SK-N-SH (cell line): ENCODE measurements around the gene SLCO4A1. TPM values are rescaled to one million over a fixed set of nuclear protein-coding genes. Genes with fewer than 3 reads are reported as not detected.

Experiments
- CTCF ChIA-PET: fragments of 300-600, 350-600 bp; formaldehyde crosslinking; extraction: SDS; loops from one replicate; lab custom pipeline; 2021; lab: Yijun Ruan, JAX
- POLR2A ChIA-PET: fragments of 350-600 bp; sonication (Branson Sonifier 250); formaldehyde crosslinking; extraction: SDS; loops from one replicate; lab custom pipeline; 2020; ENCODE audit warnings: antibody characterized with exemption, inconsistent platforms; lab: Yijun Ruan, JAX
- DNase-seq: peaks from one replicate; pipeline ENCODE4 v3.0.0; 2012
- H2AFZ ChIP-seq: fragments of 200-600 bp; sonication (generic); 2 replicates; pipeline ENCODE4 v1.8.1; 2016; ENCODE audit warnings: antibody characterized with exemption, mild to moderate bottlenecking, low read depth
- H3F3A ChIP-seq: fragments of 200-600 bp; sonication (generic); replicated peaks from 2 replicates; pipeline ENCODE3; 2016; ENCODE audit warnings: antibody characterized with exemption, mild to moderate bottlenecking; ENCODE audit not compliant: insufficient read depth
- H3K27ac ChIP-seq, 2 experiments: fragments of 200-500 bp in 1 of 2; fragments of 200-600 bp in 1 of 2; sonication (Bioruptor generic) in 1 of 2; sonication (generic), shearing (Covaris generic) in 1 of 2; 2 replicates each; pipeline versions ENCODE4 v1.5.1 to v1.6.1; 2014 to 2016; ENCODE audit warnings: low read depth in 2 of 2, inconsistent platforms in 1 of 2, low read length in 1 of 2, mild to moderate bottlenecking in 1 of 2, mixed read lengths in 1 of 2
- H3K27me3 ChIP-seq: fragments of 200-600 bp; sonication (generic), shearing (Covaris generic); 2 replicates; pipeline ENCODE4 v1.6.1; 2016; ENCODE audit warnings: mixed run types; ENCODE audit not compliant: insufficient read depth
- H3K36me3 ChIP-seq, 2 experiments: fragments of 200-500 bp in 1 of 2; fragments of 200-600 bp in 1 of 2; sonication (Bioruptor generic) in 1 of 2; sonication (generic) in 1 of 2; replicated peaks in 1 of 2; 2 replicates each; pipeline versions ENCODE3 to v1.5.1; 2014 to 2016; ENCODE audit warnings: low read length in 1 of 2, mild to moderate bottlenecking in 1 of 2; ENCODE audit not compliant: insufficient read depth in 2 of 2, control insufficient read depth in 1 of 2
- H3K4me1 ChIP-seq, 2 experiments: fragments of 200-500 bp in 1 of 2; fragments of 200-600 bp in 1 of 2; sonication (Bioruptor generic) in 1 of 2; sonication (generic), shearing (Covaris generic) in 1 of 2; 2 replicates each; pipeline versions ENCODE4 v1.5.1 to v1.6.1; 2014 to 2016; ENCODE audit warnings: low read depth in 1 of 2, low read length in 1 of 2, mixed run types in 1 of 2; ENCODE audit not compliant: insufficient read depth in 2 of 2, control insufficient read depth in 1 of 2
- H3K4me2 ChIP-seq: fragments of 200-600 bp; sonication (generic), shearing (Covaris generic); 2 replicates; pipeline ENCODE4 v1.6.1; 2017; ENCODE audit warnings: mixed run types
- H3K4me3 ChIP-seq, 2 experiments: fragments of 200-500 bp in 1 of 2; fragments of 200-600 bp in 1 of 2; sonication (Bioruptor generic) in 1 of 2; sonication (generic), shearing (Covaris generic) in 1 of 2; 2 replicates each; pipeline versions ENCODE4 v1.5.1 to v1.8.1; 2014 to 2016; ENCODE audit warnings: low read depth in 2 of 2, inconsistent platforms in 1 of 2, low read length in 1 of 2, mild to moderate bottlenecking in 1 of 2, mixed read lengths in 1 of 2, moderate library complexity in 1 of 2
- H3K79me2 ChIP-seq: fragments of 200-600 bp; sonication (generic); 2 replicates; pipeline ENCODE4 v1.8.1; 2017; ENCODE audit warnings: mild to moderate bottlenecking; ENCODE audit not compliant: insufficient read depth
- H3K9ac ChIP-seq: fragments of 200-600 bp; sonication (generic); 2 replicates; pipeline ENCODE4 v1.6.1; 2017; ENCODE audit warnings: mixed run types
- H3K9me2 ChIP-seq: fragments of 200-600 bp; sonication (generic); 2 replicates; pipeline ENCODE4 v1.6.1; 2017; ENCODE audit warnings: mixed run types
- H3K9me3 ChIP-seq: fragments of 200-600 bp; sonication (generic); 2 replicates; pipeline ENCODE4 v1.6.1; 2017; ENCODE audit warnings: mixed run types, mild to moderate bottlenecking, moderate library complexity
- H4K20me1 ChIP-seq: fragments of 200-600 bp; sonication (generic); 2 replicates; pipeline ENCODE4 v1.6.1; 2017; ENCODE audit warnings: mild to moderate bottlenecking, mixed run types; ENCODE audit not compliant: insufficient read depth
- CHD2 ChIP-seq: fragments of 150-350 bp; IDR thresholded peaks from 2 replicates; pipeline ENCODE4 v1.6.1; 2018; ENCODE audit warnings: low read length; ENCODE audit not compliant: partially characterized antibody
- CTCF ChIP-seq: fragments of 200-600 bp; sonication (generic); IDR thresholded peaks from 2 replicates; pipeline ENCODE4 v1.6.1; 2017; ENCODE audit warnings: antibody characterized with exemption, mild to moderate bottlenecking, moderate library complexity
- EP300 ChIP-seq, 2 experiments: IDR thresholded peaks; 2 replicates each; pipeline versions ENCODE4 v1.4.0 to v1.6.1; 2012; ENCODE audit warnings: borderline replicate concordance in 1 of 2, low read depth in 1 of 2, low read length in 1 of 2
- EZH2phosphoT487 ChIP-seq: fragments of 200-600 bp; sonication (generic); IDR thresholded peaks from 2 replicates; pipeline ENCODE4 v1.6.1; 2017; ENCODE audit warnings: low read depth, mixed run types, mild to moderate bottlenecking, antibody characterized with exemption, moderate library complexity, borderline replicate concordance
- FOXJ3 ChIP-seq: sonication (generic); formaldehyde crosslinking; IDR thresholded peaks from 2 replicates; pipeline ENCODE4 v1.5.1; 2020; ENCODE audit warnings: mild to moderate bottlenecking, missing genetic modification reagents
- FOXM1 ChIP-seq: IDR thresholded peaks from 2 replicates; pipeline ENCODE4 v1.4.0; 2012; ENCODE audit warnings: low read depth, mild to moderate bottlenecking
- GABPA ChIP-seq: IDR thresholded peaks from 2 replicates; pipeline ENCODE4 v1.4.0; 2012; ENCODE audit warnings: low read depth, mild to moderate bottlenecking
- IRF3 ChIP-seq: fragments of 150-350 bp; IDR thresholded peaks from 2 replicates; pipeline ENCODE4 v1.6.1; 2016; ENCODE audit warnings: mild to moderate bottlenecking, low read depth, low read length
- NFIC ChIP-seq: IDR thresholded peaks from 2 replicates; pipeline ENCODE4 v1.4.0; 2012; ENCODE audit warnings: borderline replicate concordance
- NRF1 ChIP-seq: IDR thresholded peaks from 2 replicates; pipeline ENCODE4 v1.6.1; 2012; ENCODE audit warnings: low read depth, mild to moderate bottlenecking, low read length
- PBX3 ChIP-seq: IDR thresholded peaks from 2 replicates; pipeline ENCODE4; 2012
- RAD21 ChIP-seq: IDR thresholded peaks from 2 replicates; pipeline ENCODE4 v1.6.1; 2012; ENCODE audit warnings: mild to moderate bottlenecking, low read length
- REST ChIP-seq: IDR thresholded peaks from 2 replicates; pipeline ENCODE4 v1.6.1; 2012; ENCODE audit warnings: mild to moderate bottlenecking, low read depth, low read length, moderate library complexity
- RFX5 ChIP-seq: IDR thresholded peaks from 2 replicates; pipeline ENCODE4 v1.6.1; 2012; ENCODE audit warnings: mild to moderate bottlenecking, improper control_type of control experiment, low read length
- RXRA ChIP-seq: IDR thresholded peaks from 2 replicates; pipeline ENCODE4 v1.4.0; 2012; ENCODE audit warnings: low read depth, mild to moderate bottlenecking, borderline replicate concordance
- SIN3A ChIP-seq: IDR thresholded peaks from 2 replicates; pipeline ENCODE4 v1.6.1; 2012; ENCODE audit warnings: low read depth, mild to moderate bottlenecking, low read length, moderate library complexity, borderline replicate concordance
- SMC3 ChIP-seq: IDR thresholded peaks from 2 replicates; pipeline ENCODE4 v1.6.1; 2012; ENCODE audit warnings: low read depth, low read length, improper control_type of control experiment
- TAF1 ChIP-seq: IDR thresholded peaks from 2 replicates; pipeline ENCODE4 v1.6.1; 2012; ENCODE audit warnings: low read depth, mild to moderate bottlenecking, low read length, moderate library complexity, borderline replicate concordance
- TCF12 ChIP-seq: IDR thresholded peaks from 2 replicates; pipeline ENCODE4 v1.4.0; 2012
- TEAD4 ChIP-seq: IDR thresholded peaks from 2 replicates; pipeline ENCODE4 v1.4.0; 2012; ENCODE audit warnings: mild to moderate bottlenecking, borderline replicate concordance; ENCODE audit not compliant: insufficient read depth
- WGBS: methylation state at CpG from one replicate; pipeline ENCODE4 v1.1.6; 2017; ENCODE audit warnings: low lambda C conversion rate; 5-methylcytosine and 5-hydroxymethylcytosine counted together
- polyA plus RNA-seq, 3 experiments: library from polyadenylated mRNA; depleted of rRNA; stranded (reverse); fragments of >200 nt; gene quantifications; 2 replicates each; pipeline ENCODE4 v1.2.3, GENCODE V29; 2012

Gene SLCO4A1
- polyA plus RNA-seq, 1 of the 3 experiments (the other 2 are of a cell fraction) = 0.33 TPM

- ChIA-PET POLR2A (interaction anchor here (1.0 kb wide), 1 partner anchor 19 kb away, joined by 4 read pairs; the partner anchor contains the start of gene SLCO4A1), CTCF (interaction anchor here (0.6 to 4.3 kb wide), 9 partner anchors 8 to 213 kb away, joined by 3 to 20 read pairs (median 3); no protein-coding TSS in a partner anchor)
- no peak for TF ChIP-seq NFIC
- no peak for TF ChIP-seq EZH2phosphoT487
- no peak for TF ChIP-seq GABPA
- no peak for TF ChIP-seq REST
- TF ChIP-seq NRF1 = no peak
- TF ChIP-seq RFX5 = no peak
- TF ChIP-seq EP300 (IDR thresholded peaks at IDR 0.05; ENCODE audit: borderline replicate concordance in 1 of 2, low read depth in 1 of 2, low read length in 1 of 2) = no peak
- no peak for TF ChIP-seq FOXJ3 (CRISPR knock-in tag)
- no peak for TF ChIP-seq PBX3
- TF ChIP-seq TAF1 = no peak
- TF ChIP-seq CHD2 = no peak
- TF ChIP-seq RAD21 = no peak
- TF ChIP-seq SIN3A = no peak
- TF ChIP-seq SMC3 = no peak
- TF ChIP-seq CTCF = no peak
- no peak for TF ChIP-seq IRF3
- TF ChIP-seq FOXM1 = no peak
- TF ChIP-seq TEAD4 = no peak
- no peak for TF ChIP-seq RXRA
- TF ChIP-seq TCF12 = no peak
- WGBS = 82% methylated on average over 14 of the region's 29 CpGs
- Histone ChIP-seq H3K9me2 (no peaks in the 10 kb centered on the region), H3K27ac (peak overlapping the region in 1 of 2 experiments; percentile 23; a peak in 1 of 4 replicates), H3K4me3 (no peak overlapping the region), H3K4me1 (peaks cover 9 to 26% of the 10 kb centered on the region in 2 experiments; a peak in 2 of 4 replicates), H3F3A (no peaks in the 10 kb centered on the region), H3K4me2 (0 out of 2 replicates have a peak overlapping the region, but pooled peaks have one; percentile 26), H3K36me3 (no peaks in the 10 kb centered on the region), H3K9ac (no peak overlapping the region), H2AFZ (no peak overlapping the region), H4K20me1 (no peaks in the 10 kb centered on the region), H3K9me3 (no peaks in the 10 kb centered on the region), H3K27me3 (no peaks in the 10 kb centered on the region), H3K79me2 (no peaks in the 10 kb centered on the region)
- no peak for DNase-seq
Measured at GRCh38 chr20:62622877-62623487, 19.3 kb upstream of the SLCO4A1 start.
